Suppressor macrophage (primary cell): Measurements from ENCODE around the gene CNOT10.
"Not testable (repeated sequence)": the region's sequence is repeated elsewhere in the genome, so short reads cannot be mapped to it uniquely, and the experiment has no call there.

Experiments used
- DNase-seq, 4 experiments: peaks; one replicate each; pipeline ENCODE4 v3.0.0-alpha.2; 2020 to 2022

The CNOT10 gene

GRCh38 chr3:32758375-32758753, 73.4 kb downstream of the CNOT10 start:
- peak in 2 of 4 experiments; percentile 27 to 34 for DNase-seq

- peak in 3 of 4 experiments; percentile 8 to 12 (median 10) for DNase-seq
Measured at GRCh38 chr3:32759342-32759741, 74.4 kb downstream of the CNOT10 start.

DNA sequence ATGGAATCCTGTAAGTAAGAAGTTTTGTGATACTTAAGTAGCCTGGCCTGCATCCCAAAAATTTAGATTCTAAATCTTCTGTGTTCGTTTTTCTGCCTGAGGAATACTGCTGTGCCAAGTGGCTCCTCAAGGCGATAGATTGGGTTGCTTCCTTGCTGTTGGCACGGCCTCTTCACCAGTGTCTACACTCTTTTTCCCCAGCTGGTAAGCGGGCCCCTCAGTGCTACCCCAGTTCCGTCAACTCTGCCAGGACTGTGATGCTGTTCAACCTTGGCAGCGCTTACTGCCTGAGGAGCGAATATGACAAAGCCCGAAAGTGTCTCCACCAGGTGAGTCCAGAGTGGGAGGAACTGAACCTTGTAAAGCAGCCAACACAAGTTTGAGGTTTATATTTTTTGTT, 79.5 kb downstream of the CNOT10 start:
- DNase-seq: no peak

- peak in 2 of 4 experiments; percentile 26 to 40 for DNase-seq
Measured at GRCh38 chr3:32778389-32778788, 93.4 kb downstream of the CNOT10 start.

- no peak for DNase-seq
Measured at GRCh38 chr3:32780071-32780734, 95.2 kb downstream of the CNOT10 start.

DNA sequence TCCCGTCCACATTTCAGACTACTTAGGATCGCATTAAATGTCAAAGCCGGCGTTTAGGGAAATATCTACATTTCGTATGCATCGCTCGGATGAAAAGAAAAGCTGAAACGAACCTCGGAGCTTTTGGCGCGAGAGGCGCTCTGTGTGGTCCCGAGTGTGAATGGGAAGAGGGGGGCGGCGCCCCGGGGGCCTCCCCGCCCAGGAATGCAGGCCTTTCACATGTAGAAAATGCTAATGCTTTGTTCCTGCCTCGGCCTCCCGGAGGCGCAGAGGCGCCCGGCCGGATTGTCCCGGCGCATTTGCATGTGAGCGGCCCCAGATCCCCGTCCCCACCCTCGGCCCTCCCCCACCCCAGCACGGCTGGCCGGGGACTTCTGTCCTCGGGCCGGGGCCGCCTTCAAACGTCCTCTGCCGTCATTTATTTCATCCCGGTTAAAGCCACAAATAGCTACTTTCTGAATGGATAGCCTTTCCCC, 95.8 kb downstream of the CNOT10 start:
- DNase-seq: peak; percentile 30 to 66 (median 44)

DNA sequence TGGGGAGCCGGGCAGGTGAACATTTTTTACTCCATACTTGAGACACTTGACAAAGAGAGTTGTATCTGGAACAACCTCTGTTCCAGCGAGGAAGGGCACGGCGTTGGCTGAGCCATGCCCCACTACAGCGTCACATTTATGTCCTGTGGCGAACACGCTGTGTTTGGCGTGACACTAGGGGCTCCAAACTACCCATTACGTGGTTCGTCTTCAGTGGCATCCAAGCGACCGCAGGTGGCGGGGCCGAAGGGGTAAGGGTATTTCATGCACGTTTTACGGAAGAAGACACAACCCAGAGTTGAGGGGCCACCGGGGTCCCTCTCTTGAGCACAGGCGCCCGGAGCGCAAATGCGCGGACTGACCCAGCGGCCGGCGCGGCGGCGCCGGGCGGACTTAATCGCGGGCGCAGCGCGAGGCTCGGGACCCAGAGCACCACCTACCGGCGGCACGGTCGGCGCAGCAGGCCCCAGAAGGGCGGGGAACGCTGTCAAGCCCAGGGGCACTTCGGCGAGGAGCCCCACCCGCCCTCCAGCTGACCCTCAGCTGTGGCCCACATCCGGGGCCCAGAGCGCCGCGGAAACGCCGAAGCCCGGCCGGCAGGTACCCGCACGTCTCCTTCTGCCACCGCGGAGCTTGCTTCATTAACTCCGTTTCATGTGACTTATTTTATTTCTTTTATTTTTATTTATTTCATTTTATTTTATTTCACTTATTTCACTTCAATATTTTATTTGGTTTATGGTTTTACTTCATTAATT, 96.4 kb downstream of the CNOT10 start:
- peak; percentile 81 to 94 (median 88) for DNase-seq

DNA sequence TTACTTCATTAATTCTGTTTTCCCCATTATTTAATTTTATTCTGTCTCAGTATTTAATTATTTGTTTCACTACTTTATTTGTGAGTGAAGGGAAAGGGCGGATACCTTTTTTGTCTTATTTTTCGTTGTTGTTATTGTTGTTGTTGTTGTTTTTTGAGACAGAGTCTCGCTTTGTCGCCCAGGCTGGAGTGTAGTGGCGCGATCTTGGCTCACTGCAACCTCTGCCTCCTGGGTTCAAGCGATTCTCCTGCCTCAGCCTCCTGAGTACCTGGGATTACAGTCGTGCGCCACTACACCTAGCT, 96.9 kb downstream of the CNOT10 start:
- DNase-seq: not testable (repeated sequence)

DNA sequence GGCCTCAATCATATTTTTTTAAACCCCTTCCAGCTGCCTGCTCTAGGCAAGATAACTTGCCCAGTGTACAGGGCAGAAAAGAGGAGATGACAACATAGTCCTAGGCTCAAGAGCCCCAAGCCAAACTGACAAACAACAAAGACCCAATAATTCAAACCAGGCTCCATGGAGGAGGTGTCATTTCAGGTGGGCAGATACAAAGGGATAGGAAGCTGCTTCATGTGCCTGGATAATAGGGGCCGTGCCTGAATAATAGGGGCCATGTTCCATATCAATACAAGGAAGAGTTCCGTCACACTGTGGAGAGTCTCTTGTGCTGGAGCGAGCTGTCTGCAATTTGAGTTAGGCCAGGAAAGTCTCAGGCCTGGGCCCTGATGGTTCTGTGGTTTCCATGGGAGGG, 97.4 kb downstream of the CNOT10 start:
- no peak for DNase-seq

GRCh38 chr3:32791833-32792232, 106.8 kb downstream of the CNOT10 start:
- DNase-seq: no peak

- DNase-seq: no peak
Measured at GRCh38 chr3:32794487-32795308, 109.7 kb downstream of the CNOT10 start.

- not testable (repeated sequence) for DNase-seq
Measured at GRCh38 chr3:32796384-32796950, 111.5 kb downstream of the CNOT10 start.

DNA sequence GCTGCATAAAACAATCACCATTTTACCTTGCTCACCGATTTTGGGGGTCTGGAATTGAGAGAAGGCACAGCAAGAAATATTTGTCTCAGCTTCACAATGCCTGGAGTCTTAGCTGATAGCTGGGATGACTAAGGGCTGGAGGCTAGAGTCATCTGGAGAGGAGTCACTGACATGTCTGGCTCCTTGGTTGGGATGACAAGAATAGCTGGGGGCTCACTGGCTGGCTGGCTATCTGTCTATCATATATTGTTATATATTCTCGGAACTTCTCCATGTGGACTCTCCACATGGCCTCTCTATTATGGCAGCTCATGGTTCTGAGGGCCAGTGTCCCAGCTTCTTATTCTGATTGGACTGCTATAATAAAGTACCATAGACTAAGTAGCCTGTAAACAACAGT, 112.8 kb downstream of the CNOT10 start:
- DNase-seq: no peak

DNA sequence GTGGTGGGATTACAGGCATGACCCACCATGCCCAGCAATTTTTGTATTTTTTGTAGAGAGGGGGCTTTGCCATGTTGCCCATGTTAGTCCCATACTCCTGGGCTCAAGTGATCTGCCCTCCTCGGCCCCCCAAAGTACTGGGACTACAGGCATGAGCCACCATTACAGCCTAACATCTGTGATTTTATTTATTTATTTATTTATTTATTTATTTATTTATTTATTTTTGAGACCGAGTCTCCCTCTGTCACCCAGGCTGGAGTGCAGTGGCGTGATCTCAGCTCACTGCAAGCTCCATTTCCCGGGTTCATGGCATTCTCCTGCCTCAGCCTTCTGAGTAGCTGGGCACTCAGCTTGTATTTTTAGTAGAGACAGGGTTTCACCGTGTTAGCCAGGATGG, 116.5 kb downstream of the CNOT10 start:
- DNase-seq: not testable (repeated sequence)

- no peak for DNase-seq
Measured at GRCh38 chr3:32813180-32813579, 128.2 kb downstream of the CNOT10 start.

GRCh38 chr3:32814361-32814760, 129.4 kb downstream of the CNOT10 start:
- DNase-seq: peak; percentile 67 to 85 (median 78)

GRCh38 chr3:32815841-32816438, 131.0 kb downstream of the CNOT10 start:
- DNase-seq: peak in 3 of 4 experiments; percentile 11 to 41 (median 26)

DNA sequence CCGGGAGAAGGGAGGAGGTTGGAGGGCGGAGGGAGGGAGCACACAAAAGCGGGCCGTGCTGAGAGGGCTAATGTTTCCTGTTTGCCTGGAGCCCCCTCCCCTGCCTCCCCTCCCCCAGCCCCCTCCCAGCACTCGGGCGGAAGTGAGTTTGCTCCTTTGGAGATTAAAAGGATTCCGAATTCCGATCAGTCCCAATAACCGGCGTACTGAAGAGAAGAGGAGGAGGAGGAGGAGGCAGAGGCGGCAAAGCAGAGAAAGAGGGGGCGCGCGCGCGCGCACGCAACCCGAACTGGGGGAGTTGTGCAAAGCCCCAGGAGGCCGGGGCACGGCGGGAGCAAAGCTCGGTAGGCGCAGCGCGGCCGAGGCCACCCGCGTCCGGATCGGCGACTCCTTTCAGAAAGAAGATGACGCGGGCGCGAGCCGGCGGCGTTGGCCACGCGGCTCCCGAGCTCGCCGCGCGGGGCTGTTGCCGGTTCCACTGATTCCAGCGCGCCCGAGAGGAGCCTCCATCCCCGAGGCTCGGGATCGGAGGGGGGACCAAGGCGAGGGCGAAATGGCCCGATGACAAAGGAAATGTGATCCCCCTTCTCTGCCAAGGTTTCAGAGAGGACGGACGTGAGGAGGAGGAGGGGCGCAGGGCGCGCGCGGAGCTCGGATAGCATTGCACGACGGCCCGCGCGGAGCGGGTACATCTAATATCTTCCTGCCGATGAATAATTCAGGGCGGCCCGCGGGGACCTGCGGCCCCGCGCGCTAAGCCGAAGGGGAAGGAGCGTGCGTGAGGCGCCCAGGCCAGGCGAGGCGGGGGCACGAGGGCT, 131.7 kb downstream of the CNOT10 start:
- DNase-seq: peak; percentile 30 to 60 (median 40)

GRCh38 chr3:32817257-32817557, 132.2 kb downstream of the CNOT10 start:
- DNase-seq: peak in 2 of 4 experiments; percentile 61 to 68

- peak; percentile 10 to 43 (median 22) for DNase-seq
Measured at GRCh38 chr3:32817558-32818228, 132.7 kb downstream of the CNOT10 start, which contains the start of gene TRIM71. Gene TRIM71 (plus strand): TSS chr3:32817997. CDS start chr3:32818081, 84 bp downstream.
